COR-L47 (cell line): ENCODE results near the gene ZGPAT.
"Not testable (repeated sequence)": the region's sequence is repeated elsewhere in the genome, so short reads cannot be mapped to it uniquely, and the experiment has no call there.

Experiments used
- DNase-seq: peaks from one replicate; lab custom pipeline; 2025; lab: John Stamatoyannopoulos, UW

ZGPAT gene

DNA sequence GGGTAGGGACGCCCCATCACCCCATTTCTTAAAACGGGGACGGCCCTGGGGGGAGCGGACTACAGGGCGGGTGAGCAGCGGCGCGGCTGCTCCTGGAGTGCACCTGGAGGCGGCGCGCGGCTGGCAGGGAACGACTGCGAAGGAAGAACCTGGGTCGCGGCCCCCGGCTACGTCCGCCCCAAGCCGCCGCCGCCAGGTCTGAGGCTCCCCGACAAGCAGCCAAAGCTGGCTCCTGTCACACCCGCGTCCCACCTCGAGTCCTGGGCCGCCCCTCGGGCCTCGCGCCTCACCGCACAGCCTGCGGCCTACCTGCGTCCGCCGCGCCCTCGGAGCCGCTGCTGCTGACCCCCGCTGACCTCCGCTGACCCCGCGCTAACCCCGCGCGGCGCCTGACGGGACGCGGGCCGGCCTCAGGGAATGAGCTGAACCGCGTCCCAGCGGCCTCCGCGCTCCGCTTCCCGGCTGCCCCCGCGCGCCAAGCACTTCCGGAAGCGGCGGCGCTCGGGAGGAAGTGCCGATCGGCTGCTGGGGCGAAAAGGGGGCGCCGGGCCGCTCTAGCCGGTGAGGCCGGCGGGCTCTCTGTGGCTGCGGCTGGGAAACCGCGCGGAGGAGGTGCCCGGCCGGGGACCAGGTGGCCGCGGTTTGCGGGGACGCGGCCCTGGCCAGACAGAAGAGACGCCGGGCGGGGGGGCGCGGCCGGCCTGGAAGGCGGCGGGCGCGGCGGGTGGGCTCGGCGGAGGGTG lies at the start of gene ZGPAT, which contains the start of gene ARFRP1:
Gene ZGPAT (plus strand): TSS at position 482 of the 743 bp plus-strand sequence. CDS start 542 bp downstream, outside the sequence.
Gene ARFRP1 (minus strand): TSS at position 419 of the 743 bp plus-strand sequence. CDS start 885 bp downstream, outside the sequence.
- DNase-seq = peak; percentile 80

GRCh38 chr20:63658749-63659187 lies 49.1 kb upstream of the ZGPAT start:
- no peak for DNase-seq

DNA sequence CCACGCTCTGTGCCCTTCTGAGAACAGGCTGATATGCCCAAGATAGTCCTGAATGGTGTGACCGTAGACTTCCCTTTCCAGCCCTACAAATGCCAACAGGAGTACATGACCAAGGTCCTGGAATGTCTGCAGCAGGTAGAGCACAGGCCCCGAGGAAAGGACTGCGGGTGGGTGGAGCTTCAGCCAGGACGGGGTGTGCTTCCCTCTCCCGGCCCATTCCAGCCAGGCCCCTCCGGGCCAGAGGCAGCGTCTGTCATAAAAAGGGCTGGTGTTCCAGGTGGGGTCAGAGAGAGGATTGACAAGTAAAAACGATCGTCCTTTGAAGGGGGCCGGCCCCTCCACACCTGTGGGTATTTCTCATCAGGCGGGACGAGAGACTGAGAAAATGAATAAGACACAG lies 48.5 kb upstream of the ZGPAT start:
- DNase-seq = no peak

DNA sequence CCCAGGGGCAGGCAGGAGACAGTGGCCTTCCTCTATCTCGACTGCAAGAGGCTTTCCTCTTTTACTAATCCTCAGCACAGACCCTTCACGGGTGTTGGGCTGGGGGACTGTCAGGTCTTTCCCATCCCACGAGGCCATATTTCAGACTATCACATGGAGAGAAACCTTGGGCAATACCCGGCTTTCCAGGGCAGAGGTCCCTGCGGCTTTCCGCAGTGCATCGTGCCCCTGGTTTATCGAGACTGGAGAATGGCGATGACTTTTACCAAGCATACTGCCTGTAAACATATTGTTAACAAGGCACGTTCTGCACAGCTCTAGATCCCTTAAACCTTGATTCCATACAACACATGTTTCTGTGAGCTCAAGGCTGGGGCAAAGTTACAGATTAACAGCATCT lies 47.7 kb upstream of the ZGPAT start:
- DNase-seq = not testable (repeated sequence)

DNA sequence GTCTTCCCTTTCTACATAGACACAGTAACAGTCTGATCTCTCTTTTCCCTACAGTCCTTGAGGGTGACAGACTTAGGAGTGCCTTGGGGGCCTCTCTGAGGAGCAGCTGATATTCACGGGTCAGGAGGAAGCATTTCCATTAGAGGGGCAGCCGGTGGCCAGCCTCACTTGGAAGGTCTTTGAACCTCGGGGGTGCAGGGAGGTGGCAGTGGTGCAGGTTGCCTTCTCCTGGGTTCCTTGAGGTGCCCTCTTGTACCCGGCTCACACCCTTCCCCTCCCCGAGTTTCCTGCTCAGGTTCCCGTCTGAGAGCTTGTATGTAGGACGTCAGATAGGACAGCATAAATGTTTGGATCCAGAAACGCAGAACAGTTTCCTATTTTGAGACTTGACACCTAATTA lies 47.2 kb upstream of the ZGPAT start:
- DNase-seq = no peak

DNA sequence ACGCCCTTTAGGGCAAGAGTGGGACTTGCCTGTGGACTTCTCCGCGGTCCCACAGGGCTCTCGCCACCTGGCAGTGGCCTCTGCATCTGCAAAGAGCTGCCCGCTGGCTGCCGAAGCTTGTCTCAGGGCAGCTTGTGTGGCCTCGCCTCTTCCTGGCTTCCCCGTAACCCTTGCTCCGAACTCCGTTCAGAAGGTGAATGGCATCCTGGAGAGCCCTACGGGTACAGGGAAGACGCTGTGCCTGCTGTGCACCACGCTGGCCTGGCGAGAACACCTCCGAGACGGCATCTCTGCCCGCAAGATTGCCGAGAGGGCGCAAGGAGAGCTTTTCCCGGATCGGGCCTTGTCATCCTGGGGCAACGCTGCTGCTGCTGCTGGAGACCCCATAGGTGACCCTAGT lies 46.7 kb upstream of the ZGPAT start:
- DNase-seq = no peak

- no peak for DNase-seq
Observed at GRCh38 chr20:63661959-63662812, 45.7 kb upstream of the ZGPAT start.

- no peak for DNase-seq
Observed at GRCh38 chr20:63662813-63663189, 45.0 kb upstream of the ZGPAT start.

DNA sequence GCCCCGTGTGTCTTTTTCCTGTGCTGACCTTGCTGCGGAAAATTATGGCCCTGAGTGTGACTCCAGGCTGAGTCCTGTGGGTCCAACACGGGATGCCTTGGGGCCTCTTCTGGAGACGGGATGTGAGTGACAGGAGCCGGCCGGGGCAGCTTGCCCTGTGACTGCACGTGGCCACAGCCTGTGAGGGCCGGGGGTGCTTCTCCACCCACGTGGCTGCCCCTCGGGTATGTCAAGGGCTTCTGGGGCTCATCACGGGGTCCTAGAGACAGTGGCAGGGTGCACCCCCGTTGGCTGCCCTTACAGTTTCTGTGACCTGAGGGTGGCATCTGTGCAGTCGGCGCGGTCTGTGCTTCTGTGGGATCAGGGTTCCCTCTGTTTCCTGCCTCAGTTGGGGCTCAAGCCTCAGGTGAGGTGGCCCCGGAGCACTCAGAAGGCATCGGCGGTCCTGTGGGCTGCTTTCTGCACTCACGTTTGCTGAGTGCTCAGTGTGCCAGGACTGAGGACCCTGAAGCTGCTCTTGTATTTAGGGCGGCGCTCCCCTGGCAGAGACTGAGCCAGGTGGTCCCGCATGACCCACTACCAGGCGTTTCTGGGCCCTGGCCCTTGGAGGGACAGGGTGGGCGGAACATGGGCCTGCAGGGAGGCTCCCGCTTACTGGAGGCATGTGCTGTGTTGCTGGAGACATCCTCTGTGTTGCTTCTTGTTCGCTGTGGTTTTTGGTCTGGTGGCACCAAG lies 44.3 kb upstream of the ZGPAT start:
- no peak for DNase-seq

GRCh38 chr20:63664143-63664851 lies 43.5 kb upstream of the ZGPAT start:
- no peak for DNase-seq

GRCh38 chr20:63664861-63665594 lies 42.8 kb upstream of the ZGPAT start:
- no peak for DNase-seq

DNA sequence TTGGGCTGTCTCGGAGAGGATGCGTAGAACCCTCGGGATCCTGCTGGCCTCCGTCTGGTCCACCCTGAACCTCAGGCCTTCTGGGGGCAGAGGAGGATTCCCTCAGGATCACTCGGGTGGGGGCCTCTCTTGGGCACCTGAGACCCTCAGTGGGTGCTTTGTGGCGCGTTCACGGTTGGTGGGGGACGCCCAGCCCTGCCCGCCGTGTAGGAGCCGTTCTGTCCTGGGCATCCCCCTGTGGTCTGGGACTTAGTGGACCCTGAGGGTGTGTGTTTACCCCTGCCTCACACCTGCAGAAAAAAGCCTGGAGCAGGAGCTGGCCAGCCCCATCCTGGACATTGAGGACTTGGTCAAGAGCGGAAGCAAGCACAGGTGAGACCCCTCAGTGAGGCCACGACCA lies 42.1 kb upstream of the ZGPAT start:
- DNase-seq = no peak

- no peak for DNase-seq
Observed at GRCh38 chr20:63667858-63668257, 40.0 kb upstream of the ZGPAT start.

DNA sequence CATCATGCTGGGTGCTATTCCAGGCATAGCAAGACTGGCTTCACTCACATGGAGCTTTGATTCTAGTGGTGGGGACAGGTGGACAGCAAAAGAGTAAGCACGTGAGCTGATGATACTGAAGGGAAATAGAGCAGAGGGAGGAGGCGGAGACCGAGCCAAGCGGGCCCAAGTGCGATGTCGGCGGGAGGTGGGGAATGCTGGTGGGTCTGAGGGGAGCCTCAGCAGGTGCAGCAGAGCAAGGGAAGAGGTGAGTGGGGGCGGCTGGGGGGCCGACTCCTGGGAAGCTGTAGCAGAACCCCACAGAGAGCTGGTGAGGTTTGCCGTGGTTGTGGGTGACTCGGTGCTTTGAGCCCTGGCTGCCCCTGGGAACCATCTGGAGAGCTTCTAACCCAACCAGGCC lies 39.5 kb upstream of the ZGPAT start:
- DNase-seq = no peak

DNA sequence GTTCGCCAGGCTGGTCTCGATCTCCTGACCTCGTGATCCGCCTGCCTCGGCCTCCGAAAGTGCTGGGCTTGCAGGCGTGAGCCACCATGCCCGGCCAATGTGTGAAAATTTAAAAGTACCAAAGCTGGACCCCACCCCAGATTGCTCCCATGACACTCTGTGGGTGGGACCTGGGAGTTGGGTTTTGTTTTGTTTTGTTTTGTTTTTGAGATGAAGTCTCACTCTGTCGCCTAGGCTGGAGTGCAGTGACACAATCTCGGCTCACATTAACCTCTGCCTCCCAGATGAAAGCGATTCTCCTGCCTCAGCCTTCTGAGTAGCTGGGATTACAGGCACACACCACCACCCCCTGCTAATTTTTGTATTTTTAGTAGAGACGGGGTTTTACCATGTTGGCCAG lies 36.1 kb upstream of the ZGPAT start:
- DNase-seq = not testable (repeated sequence)

- DNase-seq = no peak
Observed at GRCh38 chr20:63672666-63673065, 35.2 kb upstream of the ZGPAT start.

DNA sequence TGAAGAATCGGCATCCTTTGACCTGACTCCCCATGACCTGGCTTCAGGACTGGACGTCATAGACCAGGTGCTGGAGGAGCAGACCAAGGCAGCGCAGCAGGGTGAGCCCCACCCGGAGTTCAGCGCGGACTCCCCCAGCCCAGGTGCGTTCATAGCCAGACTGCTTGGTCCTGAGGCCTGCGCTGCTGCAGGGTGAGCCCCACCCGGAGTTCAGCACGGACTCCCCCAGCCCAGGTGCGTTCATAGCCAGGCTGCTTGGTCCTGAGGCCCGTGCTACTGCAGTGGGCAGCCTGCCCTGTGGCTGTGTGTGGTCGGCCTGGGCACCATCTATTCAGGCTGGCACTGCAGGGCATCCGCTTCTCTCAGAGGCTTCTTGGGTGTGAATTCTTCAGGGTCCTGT lies 33.9 kb upstream of the ZGPAT start:
- no peak for DNase-seq

- no peak for DNase-seq
Observed at GRCh38 chr20:63675681-63676368, 32.0 kb upstream of the ZGPAT start.

DNA sequence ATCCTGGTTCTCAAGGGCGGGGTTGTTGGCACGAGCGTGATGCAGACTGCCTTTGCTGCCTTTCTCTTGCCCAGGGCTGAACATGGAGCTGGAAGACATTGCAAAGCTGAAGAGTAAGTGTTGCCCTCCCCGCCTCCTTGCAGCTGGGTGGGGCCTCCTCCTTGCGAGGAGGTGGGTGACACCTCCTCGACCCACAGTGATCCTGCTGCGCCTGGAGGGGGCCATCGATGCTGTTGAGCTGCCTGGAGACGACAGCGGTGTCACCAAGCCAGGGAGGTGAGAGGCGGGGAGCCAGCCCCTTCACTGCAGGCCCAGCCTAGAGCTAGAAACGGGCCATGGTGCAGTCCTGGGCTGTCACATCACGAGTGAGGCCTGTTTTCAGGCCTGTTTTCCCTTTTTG lies 29.8 kb upstream of the ZGPAT start:
- DNase-seq = no peak

DNA sequence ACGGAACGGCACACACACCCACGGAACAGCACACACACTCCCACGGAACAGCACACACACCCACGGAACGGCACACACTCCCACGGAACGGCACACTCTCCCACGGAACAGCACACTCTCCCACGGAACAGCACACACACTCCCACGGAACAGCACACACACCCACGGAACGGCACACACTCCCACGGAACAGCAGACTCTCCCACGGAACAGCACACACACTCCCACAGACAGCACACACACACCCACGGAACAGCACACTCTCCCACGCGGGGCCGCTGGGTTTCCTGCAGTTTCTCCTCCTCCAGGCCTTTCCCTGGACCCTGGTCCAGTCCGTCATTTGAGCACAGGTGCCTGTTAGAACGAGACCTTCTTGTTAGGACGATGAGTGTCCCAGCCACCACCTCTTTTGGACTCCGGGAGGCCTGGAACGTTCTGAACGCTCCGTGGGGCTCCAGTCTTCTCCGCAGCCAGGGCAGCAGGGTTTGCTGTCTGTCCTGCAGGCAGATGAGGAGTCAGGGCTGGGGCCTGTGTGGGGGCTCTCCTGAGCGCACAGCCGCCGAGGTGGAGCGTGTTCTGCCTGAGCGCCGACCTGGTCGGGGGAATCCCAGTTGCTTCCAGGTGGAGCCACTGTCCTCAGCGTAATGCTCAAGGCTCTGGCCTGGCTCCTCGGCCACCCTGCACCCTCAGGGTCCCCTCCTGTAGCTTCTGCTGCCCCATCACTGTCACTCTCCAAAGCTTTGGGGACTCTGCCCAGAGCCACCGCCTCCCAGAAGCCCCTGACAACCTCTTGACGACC lies 29.0 kb upstream of the ZGPAT start:
- no peak for DNase-seq
